GM18909 (cell line): ENCODE results near the gene UBE2J1.
"Not testable (repeated sequence)": the region's sequence is repeated elsewhere in the genome, so short reads cannot be mapped to it uniquely, and the experiment has no call there.

ENCODE experiments used
- ATAC-seq: cut with Tn5 transposase; IDR thresholded peaks from one replicate; pipeline ENCODE4 v1.9.1; 2021; ENCODE audit warnings: mild to moderate bottlenecking; ENCODE audit not compliant: unreplicated experiment, poor library complexity

The UBE2J1 gene

GRCh38 chr6:89352278-89353117 is at the start of gene UBE2J1:
UBE2J1 (minus strand) TSS chr6:89352722; CDS start chr6:89352569, 153 bp downstream.
- peak; percentile 45 for ATAC-seq

- no peak for ATAC-seq
Observed at GRCh38 chr6:89400912-89401399, 48.4 kb upstream of the UBE2J1 start.

GRCh38 chr6:89400050-89400449 is 47.5 kb upstream of the UBE2J1 start:
- ATAC-seq = no peak

- ATAC-seq = no peak
Observed at GRCh38 chr6:89398762-89399525, 46.4 kb upstream of the UBE2J1 start.

GRCh38 chr6:89397884-89398283 is 45.4 kb upstream of the UBE2J1 start:
- ATAC-seq = not testable (repeated sequence)

GRCh38 chr6:89393659-89394058 is 41.1 kb upstream of the UBE2J1 start:
- ATAC-seq = no peak

- ATAC-seq = no peak
Observed at GRCh38 chr6:89392823-89393222, 40.3 kb upstream of the UBE2J1 start.

- no peak for ATAC-seq
Observed at GRCh38 chr6:89388846-89389245, 36.3 kb upstream of the UBE2J1 start.

- ATAC-seq = peak; percentile 97
Observed at GRCh38 chr6:89387516-89388201, 35.1 kb upstream of the UBE2J1 start.

- ATAC-seq = peak; percentile 36
Observed at GRCh38 chr6:89386917-89387491, 34.5 kb upstream of the UBE2J1 start.

- ATAC-seq = no peak
Observed at GRCh38 chr6:89385846-89386245, 33.3 kb upstream of the UBE2J1 start.

GRCh38 chr6:89385156-89385667 is 32.7 kb upstream of the UBE2J1 start:
- no peak for ATAC-seq

- no peak for ATAC-seq
Observed at GRCh38 chr6:89381031-89381430, 28.5 kb upstream of the UBE2J1 start.

- ATAC-seq = no peak
Observed at GRCh38 chr6:89379281-89379680, 26.8 kb upstream of the UBE2J1 start.

- no peak for ATAC-seq
Observed at GRCh38 chr6:89378628-89379027, 26.1 kb upstream of the UBE2J1 start.

GRCh38 chr6:89375427-89376267 is 23.1 kb upstream of the UBE2J1 start:
- ATAC-seq = peak; percentile 78

- peak; percentile 53 for ATAC-seq
Observed at GRCh38 chr6:89372506-89372901, 20.0 kb upstream of the UBE2J1 start.

- peak; percentile 77 for ATAC-seq
Observed at GRCh38 chr6:89371849-89372505, 19.5 kb upstream of the UBE2J1 start.

- ATAC-seq = no peak
Observed at GRCh38 chr6:89368999-89369398, 16.5 kb upstream of the UBE2J1 start.
